GM19043 (cell line): ENCODE results near the gene GCN1.
"Not testable (repeated sequence)": the region's sequence is repeated elsewhere in the genome, so short reads cannot be mapped to it uniquely, and the experiment has no call there.

Source experiments
- ATAC-seq: cut with Tn5 transposase; IDR thresholded peaks from one replicate; pipeline ENCODE4 v1.9.1; 2021; ENCODE audit warnings: low read depth; ENCODE audit not compliant: unreplicated experiment

GCN1 gene, protein sequence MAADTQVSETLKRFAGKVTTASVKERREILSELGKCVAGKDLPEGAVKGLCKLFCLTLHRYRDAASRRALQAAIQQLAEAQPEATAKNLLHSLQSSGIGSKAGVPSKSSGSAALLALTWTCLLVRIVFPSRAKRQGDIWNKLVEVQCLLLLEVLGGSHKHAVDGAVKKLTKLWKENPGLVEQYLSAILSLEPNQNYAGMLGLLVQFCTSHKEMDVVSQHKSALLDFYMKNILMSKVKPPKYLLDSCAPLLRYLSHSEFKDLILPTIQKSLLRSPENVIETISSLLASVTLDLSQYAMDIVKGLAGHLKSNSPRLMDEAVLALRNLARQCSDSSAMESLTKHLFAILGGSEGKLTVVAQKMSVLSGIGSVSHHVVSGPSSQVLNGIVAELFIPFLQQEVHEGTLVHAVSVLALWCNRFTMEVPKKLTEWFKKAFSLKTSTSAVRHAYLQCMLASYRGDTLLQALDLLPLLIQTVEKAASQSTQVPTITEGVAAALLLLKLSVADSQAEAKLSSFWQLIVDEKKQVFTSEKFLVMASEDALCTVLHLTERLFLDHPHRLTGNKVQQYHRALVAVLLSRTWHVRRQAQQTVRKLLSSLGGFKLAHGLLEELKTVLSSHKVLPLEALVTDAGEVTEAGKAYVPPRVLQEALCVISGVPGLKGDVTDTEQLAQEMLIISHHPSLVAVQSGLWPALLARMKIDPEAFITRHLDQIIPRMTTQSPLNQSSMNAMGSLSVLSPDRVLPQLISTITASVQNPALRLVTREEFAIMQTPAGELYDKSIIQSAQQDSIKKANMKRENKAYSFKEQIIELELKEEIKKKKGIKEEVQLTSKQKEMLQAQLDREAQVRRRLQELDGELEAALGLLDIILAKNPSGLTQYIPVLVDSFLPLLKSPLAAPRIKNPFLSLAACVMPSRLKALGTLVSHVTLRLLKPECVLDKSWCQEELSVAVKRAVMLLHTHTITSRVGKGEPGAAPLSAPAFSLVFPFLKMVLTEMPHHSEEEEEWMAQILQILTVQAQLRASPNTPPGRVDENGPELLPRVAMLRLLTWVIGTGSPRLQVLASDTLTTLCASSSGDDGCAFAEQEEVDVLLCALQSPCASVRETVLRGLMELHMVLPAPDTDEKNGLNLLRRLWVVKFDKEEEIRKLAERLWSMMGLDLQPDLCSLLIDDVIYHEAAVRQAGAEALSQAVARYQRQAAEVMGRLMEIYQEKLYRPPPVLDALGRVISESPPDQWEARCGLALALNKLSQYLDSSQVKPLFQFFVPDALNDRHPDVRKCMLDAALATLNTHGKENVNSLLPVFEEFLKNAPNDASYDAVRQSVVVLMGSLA (N-terminal part only)

DNA sequence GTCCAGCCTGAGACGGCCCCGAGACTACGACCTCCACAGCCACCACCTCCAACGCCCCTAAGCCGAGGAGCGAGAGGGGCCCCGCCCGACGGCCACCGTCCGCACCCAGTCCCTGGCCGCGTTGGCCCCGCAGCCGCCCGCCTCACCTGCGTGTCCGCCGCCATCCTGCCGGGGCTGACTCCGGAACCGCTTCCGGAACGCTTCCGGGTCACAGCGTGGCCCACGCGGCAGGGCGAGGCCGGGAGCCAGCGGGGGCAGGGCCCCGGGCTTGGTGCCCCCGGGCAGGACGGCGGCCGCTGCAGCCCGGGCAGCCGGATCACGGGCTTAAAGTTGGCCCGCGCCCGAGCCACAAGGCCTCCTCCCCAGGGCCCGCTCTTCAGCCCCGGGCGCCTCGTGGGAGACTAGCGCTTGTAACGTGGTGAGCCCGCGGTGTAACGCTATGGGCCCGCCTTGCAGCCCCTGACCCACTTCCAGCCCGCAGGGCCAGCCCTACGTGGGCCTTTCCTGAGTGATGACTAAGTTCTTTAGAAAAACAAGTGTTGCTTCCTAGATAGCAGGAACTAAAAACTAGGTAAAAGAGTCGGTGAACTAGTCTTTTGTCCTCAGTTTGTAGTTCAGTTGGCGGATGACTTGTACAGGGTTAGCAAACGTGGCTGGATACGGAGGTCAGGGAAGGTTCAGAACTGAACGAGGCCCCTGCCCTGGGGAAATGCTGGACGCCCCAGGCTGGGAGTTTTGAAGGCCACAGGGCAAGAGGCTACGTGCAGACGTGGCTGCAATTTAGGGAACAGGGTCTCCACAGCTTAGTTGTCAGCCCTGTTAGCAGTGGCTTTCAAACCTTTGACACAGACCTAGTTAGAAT, at the start of gene GCN1:
Gene GCN1 (minus strand): TSS at position 182 of the 862 bp plus-strand sequence. CDS start 18 bp downstream, at position 164.
- ATAC-seq, result peak; percentile 59

DNA sequence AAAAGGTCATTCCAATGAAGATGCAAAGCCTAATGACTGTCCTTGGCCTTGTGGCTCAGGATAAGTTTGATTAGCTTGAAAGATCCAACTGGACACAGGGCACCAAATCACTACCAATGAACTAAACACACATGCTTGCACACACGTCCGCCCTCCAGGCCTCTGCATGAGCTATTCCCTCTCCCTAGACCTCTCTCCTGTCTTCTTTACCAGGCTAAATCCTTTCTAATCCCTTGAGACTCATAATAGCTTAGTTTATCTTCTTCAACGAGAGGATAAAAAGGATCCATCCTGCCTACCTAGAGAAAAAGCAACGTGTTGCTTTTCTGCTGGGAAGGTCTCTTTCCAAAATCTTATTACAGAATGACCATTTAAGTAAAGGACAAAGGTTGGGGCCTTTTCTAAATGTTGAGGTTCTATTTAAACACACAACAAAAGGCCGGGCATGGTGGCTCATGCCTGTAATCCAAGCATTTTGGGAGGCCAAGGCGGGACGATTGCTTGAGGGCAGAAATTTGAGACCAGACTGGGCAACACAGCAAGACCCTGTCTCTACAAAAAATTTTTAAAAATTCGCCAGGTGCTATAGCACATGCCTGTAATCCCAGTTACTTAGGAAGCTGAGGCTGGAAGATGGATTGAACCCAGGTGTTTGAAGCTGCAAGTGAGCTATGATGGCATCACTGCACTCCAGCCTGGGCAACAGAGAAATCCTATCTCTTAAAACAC, 48.6 kb upstream of the GCN1 start:
- ATAC-seq, result no peak

DNA sequence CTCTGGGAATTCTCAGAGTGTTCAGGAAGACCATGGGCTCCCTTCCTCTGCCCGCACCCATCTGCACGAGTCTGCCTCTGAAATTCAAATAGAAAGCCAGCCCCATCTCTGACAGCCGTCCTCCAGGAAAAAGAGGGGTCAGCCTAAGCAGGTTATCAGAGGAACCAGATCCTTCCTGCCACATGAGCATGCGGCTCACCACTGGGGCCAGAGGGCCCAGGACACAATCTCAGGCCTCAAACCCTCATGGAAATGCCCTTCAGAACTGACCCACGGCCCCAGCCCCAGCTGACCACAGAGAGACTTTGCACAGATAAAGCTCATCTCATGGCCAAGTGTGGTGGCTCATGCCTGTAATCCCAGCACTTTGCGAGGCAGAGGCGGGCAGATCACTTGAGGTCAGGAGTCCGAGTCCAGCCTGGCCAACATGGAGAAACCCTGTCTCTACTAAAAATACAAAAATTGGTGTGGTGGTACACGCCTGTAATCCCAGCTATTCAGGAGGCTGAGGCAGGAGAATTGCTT, 47.8 kb upstream of the GCN1 start:
- ATAC-seq, result no peak

DNA sequence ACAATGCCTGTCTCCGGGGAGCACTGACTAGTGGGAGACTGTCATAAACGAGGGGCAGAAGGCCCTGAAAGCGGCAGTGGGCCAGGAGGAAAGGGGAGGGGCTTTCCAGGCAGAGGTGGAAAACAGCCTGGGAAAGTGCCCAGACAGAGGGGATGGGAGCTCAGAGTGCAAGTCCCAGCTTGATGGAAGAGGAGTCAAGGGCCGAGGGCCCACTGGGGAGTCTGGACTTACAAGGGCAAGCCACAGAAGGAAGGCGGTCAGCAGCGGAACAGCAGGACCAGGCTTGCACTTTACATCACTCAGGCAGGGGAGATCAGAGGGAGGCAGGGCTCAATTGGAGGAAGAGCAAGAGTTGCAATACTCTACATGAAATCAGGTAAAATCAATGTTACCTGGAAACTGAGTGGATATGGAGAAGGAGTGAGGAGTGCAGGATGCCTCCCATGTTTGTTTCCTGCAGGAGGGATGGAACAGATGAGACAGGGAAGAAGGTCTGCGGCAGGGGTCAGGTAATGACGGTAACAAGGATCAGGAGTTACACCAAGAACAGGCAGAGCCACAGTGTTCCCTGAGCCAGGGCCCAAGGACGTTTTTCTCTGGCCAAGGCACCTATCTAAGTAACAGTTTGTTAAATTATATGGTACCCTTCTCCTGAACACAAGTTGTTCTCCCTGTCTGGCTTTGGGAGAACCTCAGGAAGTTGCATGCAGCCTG, 47.2 kb upstream of the GCN1 start:
- ATAC-seq, result no peak

DNA sequence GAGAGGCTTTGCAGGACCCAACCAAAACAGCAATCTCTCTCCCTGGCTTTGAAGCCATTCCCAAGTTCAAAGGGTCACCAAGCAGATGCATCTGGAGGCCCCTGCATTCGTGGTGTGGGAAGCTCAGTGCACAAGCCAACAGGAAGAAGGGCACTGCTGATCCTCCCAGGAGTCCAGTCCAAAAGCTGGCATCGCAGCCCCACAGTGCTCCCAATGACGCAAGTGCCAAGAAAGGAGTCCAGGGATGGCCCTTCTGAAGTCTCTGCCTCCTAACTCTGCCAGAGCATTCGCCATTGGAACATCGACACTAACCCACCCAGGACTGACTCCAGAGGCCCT, 45.9 kb upstream of the GCN1 start:
- ATAC-seq, result no peak

DNA sequence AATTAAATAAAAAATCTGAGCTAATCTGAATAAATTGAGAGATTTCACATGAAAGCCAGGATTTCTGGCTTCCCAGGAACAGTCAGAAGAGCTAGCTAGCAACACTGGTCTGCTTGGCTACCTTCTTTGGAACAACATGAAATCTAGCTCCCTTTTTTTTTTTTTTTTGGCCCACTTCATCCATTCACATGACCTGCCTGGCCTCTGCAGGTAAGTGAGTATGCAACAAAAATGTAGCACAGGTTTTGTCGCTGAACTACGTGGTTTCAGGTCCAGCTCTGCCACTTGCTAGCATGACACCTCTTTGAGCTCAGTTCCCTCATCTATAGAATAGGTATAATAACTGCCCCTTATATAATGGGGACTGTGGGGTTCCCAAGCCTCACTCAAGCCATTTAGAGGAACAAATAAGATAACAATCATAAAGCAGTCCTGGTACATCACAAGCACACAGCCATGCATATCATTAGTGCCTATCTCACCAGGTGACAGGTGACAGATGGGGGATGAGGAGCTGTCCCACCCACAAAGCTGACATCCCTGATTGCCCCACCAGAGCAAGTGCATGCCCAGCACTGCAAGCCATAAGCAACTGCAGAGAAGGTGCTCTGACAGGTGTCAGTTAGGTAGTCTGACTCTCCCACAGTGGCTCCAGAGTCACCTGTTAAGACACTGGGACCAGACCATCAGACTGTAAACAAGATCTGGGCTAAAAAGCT, 45.4 kb upstream of the GCN1 start:
- ATAC-seq, result no peak

DNA sequence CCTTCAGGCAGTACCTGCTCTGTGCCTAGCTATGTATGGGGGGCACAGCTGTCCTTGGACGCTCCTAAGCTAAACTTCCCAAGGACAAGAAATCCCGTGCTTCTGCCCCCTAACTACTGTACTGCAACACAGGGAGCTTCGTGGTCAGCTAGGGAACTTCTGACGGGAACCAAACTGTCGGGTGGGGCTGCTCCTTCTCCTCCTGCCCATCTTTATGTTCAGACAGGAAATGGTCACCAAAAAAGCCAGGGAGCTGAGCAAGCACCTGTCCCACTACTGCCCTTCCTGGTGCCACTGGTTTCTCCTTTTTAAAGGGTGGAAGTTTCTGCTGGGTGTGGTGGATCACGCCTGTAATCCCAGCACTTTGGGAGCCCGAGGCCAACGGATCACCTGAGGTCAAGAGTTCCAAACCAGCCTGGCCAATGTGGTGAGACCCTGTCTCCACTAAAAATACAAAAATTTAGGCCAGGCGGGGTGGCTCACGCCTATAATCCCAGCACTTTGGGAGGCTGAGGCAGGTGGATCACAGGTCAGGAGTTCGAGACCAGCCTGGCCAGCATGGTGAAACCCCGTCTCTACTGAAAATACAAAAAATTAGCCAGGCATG, 44.4 kb upstream of the GCN1 start:
- no peak for ATAC-seq

DNA sequence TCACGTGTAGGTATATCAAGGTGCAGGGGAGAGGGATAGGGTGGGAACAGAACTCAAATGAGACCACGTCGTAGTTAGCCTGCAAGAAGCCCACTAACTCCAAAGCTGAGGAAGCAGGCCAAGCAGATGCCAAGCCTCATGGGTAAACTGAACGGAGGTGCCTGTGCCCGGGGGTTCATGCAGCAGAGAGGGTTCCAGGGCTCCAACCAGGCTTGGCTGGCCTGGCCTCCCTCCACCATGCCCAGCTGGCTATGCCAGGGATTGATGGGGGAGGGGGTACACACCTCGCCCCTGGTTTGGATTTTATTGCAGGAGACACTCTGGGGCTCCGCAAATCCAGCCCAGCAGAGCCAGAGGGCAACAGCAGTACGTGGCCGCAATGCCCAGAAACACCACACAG, 43.7 kb upstream of the GCN1 start:
- ATAC-seq, result no peak

DNA sequence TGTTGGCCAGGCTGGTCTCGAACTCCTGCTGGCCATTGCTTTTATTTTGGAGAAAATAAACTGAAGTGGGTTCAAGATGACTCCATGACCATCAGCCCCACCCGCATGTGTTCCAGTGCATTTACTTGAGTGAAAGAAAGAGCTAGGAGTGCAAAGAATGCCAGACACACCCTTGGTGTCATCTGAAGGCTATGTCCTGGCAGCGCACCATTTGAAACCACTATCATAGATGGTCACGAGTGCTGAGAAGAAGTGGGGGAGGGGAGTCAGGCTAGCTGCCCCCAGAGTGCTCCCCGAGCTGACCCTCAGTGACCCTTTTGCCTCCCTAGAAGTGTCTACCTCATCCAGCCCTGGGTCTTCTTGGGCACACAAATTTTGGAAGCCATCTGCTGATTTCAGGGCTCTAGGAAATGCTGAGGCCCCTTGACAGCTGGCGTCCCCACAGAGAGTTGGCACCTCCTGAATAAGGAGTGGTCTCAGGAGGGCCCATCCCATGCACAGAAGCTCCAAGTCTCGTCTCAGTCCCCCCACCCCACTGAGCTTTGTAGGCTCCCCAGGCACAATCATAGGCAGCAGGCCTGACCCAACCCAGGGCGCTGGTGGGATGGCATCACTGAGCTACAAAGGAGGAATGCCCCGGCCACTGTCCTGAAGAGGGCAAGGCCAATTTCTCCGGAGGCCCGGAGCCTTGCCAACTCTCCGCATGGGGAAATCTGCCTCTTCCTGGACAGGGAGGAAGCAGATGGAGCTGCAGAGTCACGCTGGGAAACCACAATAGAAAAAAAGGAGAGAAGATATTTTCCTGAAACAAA, 43.1 kb upstream of the GCN1 start:
- no peak for ATAC-seq

DNA sequence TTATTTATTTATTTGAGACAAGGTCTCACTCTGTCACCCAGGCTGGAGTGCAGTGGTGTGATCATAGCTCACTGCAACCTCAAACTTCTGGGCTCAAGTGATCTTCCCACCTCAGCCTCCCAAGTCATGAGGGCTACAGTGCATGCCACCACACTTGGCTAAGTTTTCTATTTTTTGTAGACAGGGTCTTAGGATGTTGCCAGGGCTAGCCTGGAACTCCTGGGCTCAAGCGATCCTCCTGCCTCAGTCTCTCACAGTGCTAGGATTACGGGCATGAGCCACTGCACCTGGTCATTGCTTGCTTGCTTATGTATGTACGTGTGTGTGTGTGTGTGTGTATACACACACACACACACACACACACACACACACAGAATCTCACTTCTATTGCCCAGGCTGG, 42.3 kb upstream of the GCN1 start:
- not testable (repeated sequence) for ATAC-seq

DNA sequence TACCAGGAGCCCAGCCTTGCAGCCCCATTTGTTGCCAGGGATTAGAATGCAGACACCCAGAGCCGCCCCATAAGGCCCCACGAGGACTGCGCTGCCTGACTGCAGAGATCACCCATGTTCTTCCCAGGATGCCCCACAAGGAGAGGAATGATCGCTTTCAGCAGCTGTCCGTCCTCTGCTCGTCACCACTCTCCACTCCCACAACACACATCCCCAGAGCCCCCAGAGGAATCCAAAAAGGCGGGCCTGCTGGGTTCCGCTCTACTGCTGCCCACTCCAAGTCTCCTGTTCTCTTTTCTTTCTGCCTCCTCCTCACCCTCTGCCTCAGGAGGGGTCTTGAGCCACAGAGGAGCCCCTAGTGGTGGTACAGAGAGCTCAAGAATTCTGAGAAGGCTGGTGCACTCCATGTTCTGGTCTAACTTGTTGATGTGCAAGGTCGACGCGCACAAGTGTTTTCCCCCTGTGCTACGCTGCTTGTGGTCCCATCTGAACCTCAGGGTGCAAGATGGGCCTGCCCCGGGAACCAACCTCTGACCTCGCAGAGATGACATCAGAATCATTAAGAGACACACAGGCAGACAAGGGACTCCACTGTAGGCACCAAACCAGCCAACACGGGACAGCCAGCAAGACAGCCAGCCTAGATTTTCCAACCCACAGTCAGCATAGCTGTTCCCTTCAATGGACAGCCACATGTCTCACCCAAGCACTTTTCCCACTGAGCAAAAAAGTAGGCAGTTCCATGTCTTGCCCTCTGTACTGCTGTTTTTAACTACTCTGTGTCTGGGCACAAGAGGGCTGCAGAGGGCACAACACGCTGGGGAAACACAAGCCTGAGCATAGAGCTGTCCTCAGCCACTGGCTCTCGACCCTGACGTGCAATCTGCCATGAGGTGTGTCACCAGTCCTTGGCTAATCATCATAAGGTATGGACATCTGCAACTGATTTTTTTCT, 41.1 kb upstream of the GCN1 start:
- no peak for ATAC-seq

DNA sequence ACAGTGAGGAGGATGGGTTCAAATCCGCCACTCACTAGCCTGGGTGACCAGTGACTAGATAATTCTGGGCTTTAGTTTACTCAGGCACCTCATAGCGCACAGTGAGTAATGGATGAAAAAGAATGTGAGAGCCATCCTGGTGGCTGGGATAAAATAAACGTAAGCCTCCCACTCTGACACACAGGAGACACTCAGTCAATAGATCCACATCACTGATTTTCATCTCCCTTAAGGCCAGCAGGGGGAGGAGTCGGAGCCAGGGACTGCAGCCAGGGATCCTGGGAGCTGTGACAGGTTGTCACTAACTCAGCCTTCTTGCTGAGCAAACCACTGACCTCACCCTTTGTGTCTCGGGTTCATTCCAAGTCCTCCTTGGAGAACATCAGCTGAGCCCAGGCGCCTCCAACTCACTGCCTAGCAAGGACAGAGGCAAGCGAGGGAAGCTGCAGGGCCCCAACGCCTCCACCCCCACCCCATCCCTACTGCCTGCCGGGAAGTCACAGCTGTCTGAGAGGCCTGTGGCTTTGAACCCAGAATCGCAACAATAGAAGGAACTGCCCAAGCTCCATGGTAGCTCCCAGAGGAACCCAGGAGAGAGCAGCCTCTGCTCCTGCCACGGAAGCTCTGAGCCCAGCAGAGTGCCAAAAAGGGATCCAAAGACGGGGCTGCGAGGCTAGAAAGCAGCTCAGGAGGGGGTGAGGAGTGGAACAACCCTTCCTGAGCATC, 40.3 kb upstream of the GCN1 start:
- no peak for ATAC-seq

DNA sequence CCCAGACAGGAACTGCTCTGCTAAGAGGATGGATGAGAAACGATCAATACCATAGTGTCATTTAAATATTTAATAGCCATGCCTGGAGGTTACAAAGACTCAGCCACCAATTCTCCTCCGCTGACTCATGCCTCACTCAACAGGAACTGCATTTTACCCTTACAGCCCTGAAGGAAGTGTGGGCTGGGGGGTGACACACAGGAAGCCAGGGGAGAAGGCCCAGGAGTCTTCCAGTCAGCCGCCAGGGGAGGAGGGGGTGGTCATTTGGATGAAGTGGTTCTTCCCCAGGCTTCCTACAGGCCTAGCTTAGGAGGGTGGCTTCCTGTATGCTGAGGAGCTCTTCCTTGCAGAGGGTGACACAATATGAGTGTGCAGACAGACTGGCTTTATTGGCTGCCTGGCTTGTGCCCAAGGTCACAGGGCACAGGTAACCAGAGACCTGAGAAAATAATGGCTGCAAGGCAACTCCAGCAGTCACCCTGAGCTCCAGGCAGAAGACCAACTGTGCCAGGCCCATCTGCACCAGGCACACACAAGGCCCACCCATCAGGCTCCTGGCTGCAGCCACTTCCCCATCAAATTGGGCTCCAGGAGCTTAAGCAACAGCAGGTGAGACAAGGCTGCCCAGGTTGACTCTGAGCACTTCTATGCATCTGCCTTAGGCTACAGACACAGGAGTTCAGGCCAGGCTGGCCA, 36.9 kb upstream of the GCN1 start:
- ATAC-seq, result no peak

DNA sequence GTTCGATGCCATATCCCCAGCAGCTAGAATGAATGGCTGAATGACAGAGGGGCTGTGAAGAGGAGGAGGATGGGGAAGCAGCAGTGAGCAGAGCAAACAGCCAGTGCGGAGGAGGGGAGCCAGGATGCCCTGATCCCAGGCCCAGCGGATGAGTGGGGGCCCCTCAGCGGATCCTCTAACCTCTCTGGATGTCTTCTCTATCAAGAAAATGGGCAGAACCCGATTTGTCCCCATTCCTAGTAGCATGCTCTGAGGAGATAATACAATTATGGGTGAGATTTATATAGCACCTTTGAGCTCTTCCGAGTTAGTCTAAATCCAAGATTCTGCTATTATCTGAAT, 36.4 kb upstream of the GCN1 start:
- ATAC-seq, result no peak
